Fibroblast of villous mesenchyme (primary cell): ENCODE data around the gene PROX2. TPM values are rescaled to one million over a fixed set of nuclear protein-coding genes. Genes with fewer than 3 reads are reported as not detected.

Experiments used
- DNase-seq: peaks from one replicate; pipeline ENCODE4 v3.0.0-alpha.2; 2010; ENCODE audit warnings: low read depth
- H3K4me3 ChIP-seq: 2 replicates; pipeline ENCODE4 v1.5.1; 2011; ENCODE audit warnings: low read depth, mild to moderate bottlenecking, low read length
- total RNA-seq: library from RNA; depleted of rRNA; stranded (reverse); fragments of >200 nt; gene quantifications from 2 replicates; pipeline ENCODE4 v1.2.3, GENCODE V29; 2012
- TF ChIP-seq, protein P1 (sequence below): IDR thresholded peaks from 2 replicates; pipeline ENCODE4 v1.5.1; 2012; ENCODE audit warnings: low read depth, mild to moderate bottlenecking, low read length; ENCODE audit not compliant: insufficient read depth

PROX2 gene
- total RNA-seq, 1 donor: not detected

DNA sequence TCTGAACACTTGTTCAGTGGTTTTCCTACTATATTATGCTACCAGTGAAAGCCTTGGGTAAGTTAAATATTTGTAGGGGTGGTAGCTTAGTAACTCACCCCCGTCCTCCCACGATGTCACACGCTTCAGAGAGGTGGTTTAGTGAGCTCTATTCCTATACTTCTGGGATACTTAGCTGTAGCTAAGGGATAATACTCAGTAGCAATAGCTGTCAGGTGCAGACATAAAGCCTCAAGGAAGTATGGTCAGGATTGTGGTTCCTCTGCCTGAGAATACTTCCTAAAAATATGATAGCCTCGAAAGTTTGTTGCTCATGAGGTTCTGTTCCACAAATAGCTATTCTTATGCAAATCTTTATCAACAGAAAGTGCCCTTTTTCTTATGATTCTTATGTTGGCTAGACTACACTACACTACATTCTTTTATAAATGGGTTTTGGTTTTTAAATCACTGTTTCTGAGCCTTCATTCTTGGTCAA lies 17.7 kb upstream of the PROX2 start:
- TF ChIP-seq, protein P1, sequence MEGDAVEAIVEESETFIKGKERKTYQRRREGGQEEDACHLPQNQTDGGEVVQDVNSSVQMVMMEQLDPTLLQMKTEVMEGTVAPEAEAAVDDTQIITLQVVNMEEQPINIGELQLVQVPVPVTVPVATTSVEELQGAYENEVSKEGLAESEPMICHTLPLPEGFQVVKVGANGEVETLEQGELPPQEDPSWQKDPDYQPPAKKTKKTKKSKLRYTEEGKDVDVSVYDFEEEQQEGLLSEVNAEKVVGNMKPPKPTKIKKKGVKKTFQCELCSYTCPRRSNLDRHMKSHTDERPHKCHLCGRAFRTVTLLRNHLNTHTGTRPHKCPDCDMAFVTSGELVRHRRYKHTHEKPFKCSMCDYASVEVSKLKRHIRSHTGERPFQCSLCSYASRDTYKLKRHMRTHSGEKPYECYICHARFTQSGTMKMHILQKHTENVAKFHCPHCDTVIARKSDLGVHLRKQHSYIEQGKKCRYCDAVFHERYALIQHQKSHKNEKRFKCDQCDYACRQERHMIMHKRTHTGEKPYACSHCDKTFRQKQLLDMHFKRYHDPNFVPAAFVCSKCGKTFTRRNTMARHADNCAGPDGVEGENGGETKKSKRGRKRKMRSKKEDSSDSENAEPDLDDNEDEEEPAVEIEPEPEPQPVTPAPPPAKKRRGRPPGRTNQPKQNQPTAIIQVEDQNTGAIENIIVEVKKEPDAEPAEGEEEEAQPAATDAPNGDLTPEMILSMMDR: no peak
- no peak overlapping the region for H3K4me3 ChIP-seq
- no peak for DNase-seq

GRCh38 chr14:74892745-74893144 lies 16.8 kb upstream of the PROX2 start:
- TF ChIP-seq, protein P1: no peak
- H3K4me3 ChIP-seq: no peak overlapping the region
- DNase-seq: no peak

DNA sequence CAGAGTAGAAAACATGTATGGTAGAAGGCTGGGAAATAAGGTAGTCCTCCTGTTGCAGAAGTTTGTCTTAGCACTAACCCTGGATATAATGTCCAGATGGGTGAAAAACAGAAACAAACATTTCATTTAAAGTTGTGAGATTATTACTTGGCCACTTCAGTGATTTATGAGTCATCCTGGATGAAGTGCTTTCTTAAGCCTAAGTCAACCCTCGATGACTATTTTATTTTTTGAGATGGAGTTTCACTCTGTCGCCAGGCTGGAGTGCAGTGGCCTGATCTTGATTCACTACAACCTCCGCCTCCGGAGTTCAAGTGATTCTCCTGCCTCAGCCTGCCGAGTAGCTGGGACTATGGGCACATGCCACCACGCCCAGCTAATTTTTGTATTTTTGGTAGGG lies 15.9 kb upstream of the PROX2 start:
- H3K4me3 ChIP-seq: no peak overlapping the region
- TF ChIP-seq, protein P1: no peak
- DNase-seq: peak; percentile 63

DNA sequence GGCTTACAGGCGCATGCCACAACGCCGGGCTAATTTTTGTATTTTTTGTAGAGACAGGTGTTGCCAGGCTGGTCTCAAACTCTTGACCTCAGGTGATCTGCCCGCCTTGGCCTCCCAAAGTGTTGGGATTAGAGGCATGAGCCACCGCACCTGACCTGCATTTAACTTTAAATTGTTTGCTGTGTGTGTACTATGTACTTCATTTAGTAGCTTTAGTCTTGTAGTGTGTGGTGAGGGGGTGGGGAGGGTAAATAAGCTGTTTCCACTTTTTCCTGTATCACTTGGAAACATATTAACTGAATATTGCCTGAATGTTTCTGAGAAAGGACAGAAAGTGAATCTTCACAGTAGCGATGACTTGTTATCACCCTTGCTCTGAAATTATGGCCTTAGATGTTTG lies 14.3 kb upstream of the PROX2 start:
- no peak overlapping the region for H3K4me3 ChIP-seq
- TF ChIP-seq, protein P1: no peak
- DNase-seq: no peak

- peak; percentile 79 for DNase-seq
- H3K4me3 ChIP-seq: no peak overlapping the region
- TF ChIP-seq, protein P1: no peak
Measured at GRCh38 chr14:74888164-74889158, 12.5 kb upstream of the PROX2 start.

DNA sequence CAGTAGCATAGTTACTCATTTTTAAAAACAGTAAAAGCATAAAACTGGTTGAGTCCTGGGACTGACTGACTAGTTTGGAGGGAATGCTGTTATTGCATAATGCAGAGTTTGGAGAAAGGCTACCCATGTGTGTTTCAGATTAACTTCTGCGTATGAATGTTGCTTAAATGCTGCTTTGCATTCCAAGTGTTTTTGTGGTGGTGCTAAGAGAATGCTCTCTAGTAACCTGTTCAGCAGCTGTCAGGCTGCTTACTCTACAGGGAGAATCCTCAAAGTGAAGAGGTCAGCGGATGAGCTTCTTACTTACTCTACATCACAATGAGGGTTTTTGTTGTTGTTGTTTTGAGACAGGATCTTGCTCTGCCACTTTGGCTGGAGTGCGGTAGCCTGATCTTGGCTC lies 10.1 kb upstream of the PROX2 start:
- TF ChIP-seq, protein P1: no peak
- no peak overlapping the region for H3K4me3 ChIP-seq
- DNase-seq: peak; percentile 98
